H1 (cell line): Measurements from ENCODE around the gene GPRIN1. TPM values are rescaled to one million over a fixed set of nuclear protein-coding genes. Genes with fewer than 3 reads are reported as not detected.

Experiments
- CTCF ChIA-PET: fragments of 300-600 bp; sonication (Branson Sonifier 250); formaldehyde crosslinking; loops from one replicate; lab custom pipeline; 2021; ENCODE audit not compliant: partially characterized antibody; lab: Charles Lee
- POLR2A ChIA-PET: fragments of 300-600 bp; sonication (Branson Sonifier 250); formaldehyde crosslinking; loops from one replicate; lab custom pipeline; 2021; ENCODE audit warnings: inconsistent platforms; ENCODE audit not compliant: partially characterized antibody; lab: Charles Lee
- DNase-seq, 2 experiments: peaks; one replicate each; pipeline versions ENCODE4 v3.0.0 to v3.0.0-alpha.2; 2010 to 2022; ENCODE audit warnings: low spot score in 2 of 2, low read depth in 1 of 2, mixed read lengths in 1 of 2
- FAIRE-seq: peaks from 2 replicates; lab custom pipeline; 2011; peaks lifted over from hg19 to GRCh38; lab: Jason Lieb, UNC
- H2AFZ ChIP-seq: 2 replicates; pipeline ENCODE4 v1.8.1; 2012; ENCODE audit warnings: low read length, inconsistent platforms
- H2AK5ac ChIP-seq: 2 replicates; pipeline ENCODE4 v1.6.1; 2013; ENCODE audit warnings: low read depth, low read length
- H2BK120ac ChIP-seq: replicated peaks from 2 replicates; pipeline ENCODE3; 2013; ENCODE audit warnings: low read depth, low read length, inconsistent platforms
- H2BK12ac ChIP-seq: 2 replicates; pipeline ENCODE4 v1.6.1; 2013; ENCODE audit warnings: low read depth, low read length
- H2BK15ac ChIP-seq: 2 replicates; pipeline ENCODE4 v1.6.1; 2013; ENCODE audit warnings: low read length
- H2BK20ac ChIP-seq: 2 replicates; pipeline ENCODE4 v1.6.1; 2013; ENCODE audit warnings: low read length
- H2BK5ac ChIP-seq: 2 replicates; pipeline ENCODE4 v1.6.1; 2013; ENCODE audit warnings: low read depth, low read length
- H3K14ac ChIP-seq: 2 replicates; pipeline ENCODE4 v1.6.1; 2013; ENCODE audit warnings: inconsistent platforms; ENCODE audit not compliant: insufficient read length
- H3K18ac ChIP-seq: 2 replicates; pipeline ENCODE4 v1.6.1; 2013; ENCODE audit warnings: low read length; ENCODE audit errors: extremely low read depth
- H3K23ac ChIP-seq: 2 replicates; pipeline ENCODE4 v1.6.1; 2013; ENCODE audit warnings: inconsistent platforms; ENCODE audit not compliant: insufficient read length
- H3K23me2 ChIP-seq: 2 replicates; pipeline ENCODE4 v1.6.1; 2013; ENCODE audit warnings: low read depth, low read length
- H3K27ac ChIP-seq: 2 replicates; pipeline ENCODE4 v1.6.1; 2011; ENCODE audit warnings: low read depth, low read length, inconsistent platforms
- H3K27me3 ChIP-seq, 4 experiments: replicated peaks in 1 of 4; 1 replicate in 1 of 4; 2 replicates in 3 of 4; pipeline versions ENCODE4 v1.6.1 to v1.8.1; 2011 to 2013; ENCODE audit warnings: low read length in 3 of 4, mild to moderate bottlenecking in 3 of 4, inconsistent platforms in 2 of 4, mixed read lengths in 2 of 4, moderate library complexity in 1 of 4; ENCODE audit not compliant: control insufficient read depth in 3 of 4, insufficient read depth in 3 of 4; ENCODE audit errors: extremely low read depth in 1 of 4
- H3K36me3 ChIP-seq, 4 experiments: 2 replicates each; pipeline versions ENCODE4 v1.6.1 to v1.8.1; 2011 to 2013; ENCODE audit warnings: mild to moderate bottlenecking in 4 of 4, low read length in 3 of 4, moderate library complexity in 2 of 4, control low read depth in 1 of 4, inconsistent platforms in 1 of 4; ENCODE audit not compliant: insufficient read depth in 4 of 4, control insufficient read depth in 2 of 4
- H3K4ac ChIP-seq: replicated peaks from 2 replicates; pipeline ENCODE3; 2013; ENCODE audit warnings: low read length, low read depth, mixed read lengths, inconsistent platforms; ENCODE audit not compliant: insufficient read length
- H3K4me1 ChIP-seq, 4 experiments: replicated peaks in 1 of 4; 1 replicate in 1 of 4; 2 replicates in 3 of 4; pipeline versions ENCODE4 v1.6.1 to v1.8.1; 2011 to 2013; ENCODE audit warnings: low read length in 3 of 4, inconsistent platforms in 2 of 4, mixed read lengths in 1 of 4; ENCODE audit not compliant: insufficient read depth in 4 of 4, control insufficient read depth in 3 of 4
- H3K4me2 ChIP-seq, 2 experiments: 2 replicates each; pipeline versions ENCODE4 v1.6.1 to v1.8.1; 2011 to 2013; ENCODE audit warnings: low read depth in 2 of 2, low read length in 2 of 2, control low read depth in 1 of 2, inconsistent platforms in 1 of 2, mild to moderate bottlenecking in 1 of 2; ENCODE audit not compliant: insufficient read depth in 1 of 2
- H3K4me3 ChIP-seq, 4 experiments: fragments of 200-600, 300-600 bp in 1 of 4; sonication (generic), shearing (Covaris generic), sonication (Bioruptor Twin) in 1 of 4; 2 replicates each; pipeline versions ENCODE4 v1.5.1 to v1.8.1; 2011 to 2016; ENCODE audit warnings: low read length in 4 of 4, low read depth in 3 of 4, control low read depth in 2 of 4, inconsistent platforms in 2 of 4, mild to moderate bottlenecking in 2 of 4, mixed read lengths in 1 of 4, moderate library complexity in 1 of 4; ENCODE audit not compliant: insufficient read depth in 2 of 4; ENCODE audit errors: extremely low read depth in 1 of 4
- H3K56ac ChIP-seq: replicated peaks from 2 replicates; pipeline ENCODE3; 2013; ENCODE audit warnings: low read depth, mild to moderate bottlenecking, mixed read lengths, low read length, inconsistent platforms; ENCODE audit not compliant: insufficient read length
- H3K79me1 ChIP-seq: 2 replicates; pipeline ENCODE4 v1.6.1; 2013; ENCODE audit warnings: low read depth, low read length, control low read depth
- H3K79me2 ChIP-seq, 2 experiments: 2 replicates each; pipeline versions ENCODE4 v1.6.1 to v1.8.1; 2012 to 2013; ENCODE audit warnings: low read length in 2 of 2, mild to moderate bottlenecking in 2 of 2, inconsistent platforms in 1 of 2; ENCODE audit not compliant: insufficient read depth in 2 of 2, control insufficient read depth in 1 of 2
- H3K9ac ChIP-seq, 4 experiments: replicated peaks in 1 of 4; 1 replicate in 1 of 4; 2 replicates in 3 of 4; pipeline versions ENCODE4 v1.6.1 to v1.8.1; 2011 to 2013; ENCODE audit warnings: low read depth in 3 of 4, low read length in 3 of 4, control low read depth in 2 of 4, mild to moderate bottlenecking in 2 of 4, moderate library complexity in 2 of 4, inconsistent platforms in 1 of 4; ENCODE audit errors: extremely low read depth in 1 of 4
- H3K9me3 ChIP-seq, 2 experiments: 2 replicates each; pipeline versions ENCODE4 v1.6.1 to v1.8.1; 2012 to 2013; ENCODE audit warnings: mild to moderate bottlenecking in 2 of 2, moderate library complexity in 2 of 2, control low read depth in 1 of 2, inconsistent platforms in 1 of 2, low read depth in 1 of 2, low read length in 1 of 2, mixed read lengths in 1 of 2; ENCODE audit not compliant: insufficient read depth in 2 of 2
- H4K20me1 ChIP-seq, 2 experiments: replicated peaks in 1 of 2; 2 replicates each; pipeline versions ENCODE3 to v1.8.1; 2011 to 2013; ENCODE audit warnings: inconsistent platforms in 2 of 2, low read length in 2 of 2, mild to moderate bottlenecking in 1 of 2; ENCODE audit not compliant: insufficient read depth in 2 of 2, control insufficient read depth in 1 of 2
- H4K5ac ChIP-seq: 2 replicates; pipeline ENCODE4 v1.6.1; 2013; ENCODE audit warnings: low read length, low read depth, mixed read lengths, inconsistent platforms; ENCODE audit not compliant: insufficient read length
- H4K8ac ChIP-seq: 2 replicates; pipeline ENCODE4 v1.8.0; 2013; ENCODE audit warnings: mild to moderate bottlenecking, moderate library complexity, low read length, inconsistent platforms; ENCODE audit not compliant: insufficient read depth; ENCODE audit errors: extremely low read depth
- H4K91ac ChIP-seq: replicated peaks from 2 replicates; pipeline ENCODE3; 2013; ENCODE audit warnings: low read length, mixed read lengths, inconsistent platforms; ENCODE audit not compliant: insufficient read length
- ATF2 ChIP-seq: IDR thresholded peaks from 2 replicates; pipeline ENCODE4 v1.6.1; 2012; ENCODE audit warnings: low read length, inconsistent platforms
- JUND ChIP-seq: IDR thresholded peaks from 2 replicates; pipeline ENCODE4 v1.6.1; 2011; ENCODE audit warnings: mild to moderate bottlenecking, improper control_type of control experiment, low read length
- KDM1A ChIP-seq: fragments of 200-600, 300-600 bp; sonication (generic); IDR thresholded peaks from 2 replicates; pipeline ENCODE4 v1.7.1; 2016; ENCODE audit warnings: mild to moderate bottlenecking, low read length, borderline replicate concordance
- NANOG ChIP-seq: IDR thresholded peaks from 2 replicates; pipeline ENCODE4 v1.6.1; 2011; ENCODE audit warnings: low read length, low read depth, mild to moderate bottlenecking, inconsistent platforms; ENCODE audit not compliant: insufficient read depth, poor library complexity, severe bottlenecking
- RAD21 ChIP-seq, 2 experiments: IDR thresholded peaks in 1 of 2; conservative IDR thresholded peaks in 1 of 2; 2 replicates each; pipeline ENCODE4 v1.6.1; 2011; ENCODE audit warnings: low read depth in 2 of 2, low read length in 2 of 2, improper control_type of control experiment in 1 of 2, inconsistent platforms in 1 of 2, mild to moderate bottlenecking in 1 of 2, moderate library complexity in 1 of 2
- RNF2 ChIP-seq: fragments of 200-900, 300-1000 bp; sonication (generic); IDR thresholded peaks from 2 replicates; pipeline ENCODE4 v1.7.1; 2016; ENCODE audit warnings: borderline replicate concordance, low read depth, mild to moderate bottlenecking, antibody characterized with exemption, low read length; ENCODE audit not compliant: poor library complexity, severe bottlenecking; ENCODE audit errors: missing control alignments
- WGBS, 2 experiments: shearing (Covaris generic) in 1 of 2; methylation state at CpG; one replicate each; pipeline versions ENCODE4 v1.1.6 to v1.1.7; 2013 to 2015; ENCODE audit warnings: low lambda C conversion rate in 2 of 2, mixed read lengths in 2 of 2, inconsistent platforms in 1 of 2, low coverage in 1 of 2, missing lambda C conversion rate in 1 of 2; ENCODE audit not compliant: insufficient replicate concordance in 2 of 2, insufficient coverage in 1 of 2, insufficient read length in 1 of 2; ENCODE audit errors: extremely low coverage in 1 of 2, missing lambda C conversion rate in 1 of 2; 5-methylcytosine and 5-hydroxymethylcytosine counted together
- polyA plus RNA-seq, 7 experiments: library from polyadenylated mRNA; depleted of rRNA in 3 of 7; stranded (reverse) in 5 of 7; unstranded in 2 of 7; fragments of >200 nt in 5 of 7; fragments of 200-250 nt in 2 of 7; gene quantifications; 1 replicate in 5 of 7; 2 replicates in 1 of 7; 4 replicates in 1 of 7; pipeline versions ENCODE4 v1.2.1 to v1.2.3, GENCODE V29; 2011 to 2013; ENCODE audit warnings: missing spikeins in 2 of 7, mixed read lengths in 2 of 7
- total RNA-seq: library from RNA; stranded (reverse); fragmentation: NEBNext Ultra II Directional; extraction: Animal tissue kit (Norgen Biotek cat#: 25700); gene quantifications from 2 replicates; pipeline ENCODE4 v1.2.1, GENCODE V29; 2021

Gene GPRIN1
- total and polyA plus RNA-seq, 2 of the 8 experiments (the other 6 are each of a cell fraction or from before 2014, with no cell fraction given): 3.3 to 12.0 TPM

- FAIRE-seq: no peak
- H2BK12ac ChIP-seq: no peak overlapping the region
Measured at GRCh38 chr5:176603091-176603490, 6.9 kb downstream of the GPRIN1 start.

More at GRCh38 chr5:176603091-176603490, 6.9 kb downstream of the GPRIN1 start:
- Histone ChIP-seq H2AFZ (no peak overlapping the region), H2BK15ac (no peak overlapping the region), H2AK5ac (no peak overlapping the region), H3K4ac (no peak overlapping the region), H3K56ac (no peak overlapping the region), H3K4me2 (0 out of 4 replicates have a peak overlapping the region, but pooled peaks of 1 of the 2 experiments have one; percentile 12), H3K79me2 (no peaks in the 10 kb centered on the region), H3K14ac (no peak overlapping the region), H3K9me3 (no peaks in the 10 kb centered on the region), H4K91ac (no peak overlapping the region), H2BK20ac (no peak overlapping the region), H3K4me1 (peaks cover 0 to 3% (median 0%) of the 10 kb centered on the region in 4 experiments; a peak in 2 of 7 replicates), H4K20me1 (peaks cover 2 to 11% of the 10 kb centered on the region in 2 experiments), H3K4me3 (no peak overlapping the region), H3K23ac (no peak overlapping the region), H3K27ac (no peak overlapping the region), H2BK5ac (no peak overlapping the region), H4K5ac (no peak overlapping the region), H3K23me2 (no peaks in the 10 kb centered on the region), H2BK120ac (no peak overlapping the region), H3K27me3 (peaks cover 0 to 2% (median 0%) of the 10 kb centered on the region in 4 experiments; a peak in 2 of 7 replicates), H4K8ac (no peak overlapping the region), H3K79me1 (no peaks in the 10 kb centered on the region), H3K9ac (no peak overlapping the region), H3K36me3 (peaks cover 0 to 4% (median 0%) of the 10 kb centered on the region in 4 experiments; a peak in 1 of 8 replicates), H3K18ac (no peak overlapping the region)
- TF ChIP-seq RAD21 (IDR thresholded peaks at IDR 0.05 in 1 of 2, conservative IDR thresholded peaks at IDR 0.05 in 1 of 2; ENCODE audit: low read depth in 2 of 2, low read length in 2 of 2) (no peak), NANOG (no peak), KDM1A (no peak), ATF2 (no peak), RNF2 (no peak), JUND (no peak)
- CTCF ChIA-PET: interaction anchor here (1.1 to 2.2 kb wide), 2 partner anchors 11 to 30 kb away, joined by 3 to 9 read pairs; no protein-coding TSS in a partner anchor
- POLR2A ChIA-PET: interaction anchor here (1.8 kb wide), 1 partner anchor 27 kb away, joined by 3 read pairs; the partner anchor contains the start of genes EIF4E1B and SNCB
- 48% methylated on average over 2 of the region's 2 CpGs; no CpG with 5 or more reads in 1 of the 2 experiments for WGBS, 2 experiments
- no peak for DNase-seq
